Medulla oblongata (tissue), 1 donor: ENCODE results near the gene NR6A1.
A peak's percentile ranks its signal among the peaks of the same experiment; 100 is the strongest.

Experiments used
- DNase-seq: peaks from one replicate; pipeline ENCODE4 v3.0.0-alpha.2; 2015; ENCODE audit errors: extremely low spot score

Gene NR6A1

DNA sequence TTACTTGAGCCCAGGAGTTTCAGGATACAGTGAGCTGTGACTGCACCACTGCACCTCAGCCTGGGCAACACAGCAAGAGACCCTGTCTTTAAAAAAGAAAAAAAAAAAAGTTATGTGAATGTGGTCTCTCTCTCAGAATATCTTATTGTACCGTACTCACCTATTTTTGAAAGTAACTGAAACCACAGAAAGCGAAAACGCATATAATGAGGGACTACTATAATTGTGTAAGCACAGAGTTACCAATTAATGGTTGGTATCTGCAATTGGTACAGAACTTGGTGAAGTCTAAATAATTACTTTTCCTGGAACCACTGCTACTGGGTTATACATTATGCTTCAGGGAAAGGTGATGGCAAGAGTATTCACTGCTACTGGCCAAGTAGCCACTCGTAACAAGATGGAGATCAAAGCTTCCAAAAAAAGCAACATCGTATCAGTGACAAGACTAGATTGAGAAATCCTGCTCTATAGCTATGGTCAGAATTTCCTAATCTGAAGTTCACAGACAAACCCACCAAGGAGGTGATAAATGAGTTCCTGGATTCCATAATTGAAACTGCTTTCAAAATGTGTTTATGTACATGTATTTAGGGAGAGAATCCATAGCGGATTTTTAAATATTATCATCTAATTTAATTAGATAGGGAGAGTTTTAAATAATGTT, 82.7 kb downstream of the NR6A1 start:
- no peak for DNase-seq

- no peak for DNase-seq
Observed at GRCh38 chr9:124686918-124687317, 84.2 kb downstream of the NR6A1 start.

- DNase-seq, result no peak
Observed at GRCh38 chr9:124685217-124685616, 85.9 kb downstream of the NR6A1 start.

DNA sequence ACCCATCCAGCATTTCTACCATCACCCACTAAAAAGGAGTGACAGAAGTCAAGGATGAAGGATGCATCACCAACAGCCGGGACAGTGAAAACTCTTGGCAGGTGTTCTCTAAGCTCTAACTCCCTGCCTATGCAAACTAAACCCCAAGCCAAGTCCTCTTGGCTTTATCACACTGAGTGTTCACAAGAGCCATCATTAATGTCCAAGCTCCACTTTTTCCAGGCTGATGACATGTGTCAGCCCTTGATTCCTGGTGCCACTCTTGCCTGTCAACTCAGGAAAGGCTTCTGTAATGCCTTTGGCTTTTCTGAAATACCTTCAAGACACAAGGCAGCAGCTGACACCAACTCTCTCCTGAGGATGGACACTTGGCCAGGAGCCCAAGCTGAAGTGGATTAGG, 86.9 kb downstream of the NR6A1 start:
- no peak for DNase-seq

DNA sequence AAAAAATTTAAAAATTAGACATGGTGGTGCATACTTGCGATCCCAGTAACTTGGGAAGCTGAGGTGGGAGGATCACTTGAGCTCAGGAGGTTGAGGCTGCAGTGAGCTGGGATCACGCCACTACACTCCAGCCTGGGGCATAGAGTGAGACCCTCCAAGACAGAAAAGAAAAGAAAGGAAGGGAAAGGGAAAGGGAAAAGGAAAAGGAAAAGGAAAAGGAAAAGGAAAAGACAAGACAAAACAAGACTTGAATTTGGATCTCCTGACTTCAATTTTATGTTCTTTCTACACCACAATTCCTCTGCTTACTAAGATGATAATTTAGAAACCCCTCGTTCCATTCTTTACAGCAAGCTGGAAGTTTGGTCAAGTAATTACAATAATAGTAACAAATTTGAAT, 88.1 kb downstream of the NR6A1 start:
- no peak for DNase-seq

DNA sequence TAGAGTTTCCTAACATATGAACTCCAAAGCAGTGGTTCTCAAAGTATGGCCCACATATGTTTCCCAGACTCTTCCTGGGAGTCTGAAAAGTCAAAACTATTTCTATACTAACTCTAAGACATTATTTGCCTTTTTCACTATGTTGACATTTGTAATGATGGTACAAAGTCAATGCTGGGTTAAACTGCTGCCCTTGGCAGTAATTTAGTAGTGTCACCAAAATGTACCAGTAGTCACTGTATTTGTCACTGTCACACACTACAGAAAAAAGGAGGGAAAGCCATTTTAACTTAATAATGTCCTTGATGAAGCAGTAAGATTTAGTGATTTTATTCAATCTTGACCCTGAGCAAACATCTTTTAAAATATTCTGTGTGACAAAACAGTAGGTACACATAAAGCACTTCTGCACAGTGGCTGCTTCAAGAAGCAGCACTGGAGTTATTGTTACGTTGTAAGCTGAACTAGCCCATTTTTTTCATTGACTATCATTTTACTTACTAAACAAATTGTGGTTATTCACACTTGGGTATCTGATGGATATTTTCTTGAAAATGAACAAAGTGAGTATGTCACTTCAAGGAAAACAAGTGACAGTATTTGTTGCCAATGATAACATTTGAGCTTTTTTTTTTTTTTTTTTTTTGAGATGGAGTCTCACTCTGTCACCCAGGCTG, 90.3 kb downstream of the NR6A1 start:
- no peak for DNase-seq

- no peak for DNase-seq
Observed at GRCh38 chr9:124680049-124680448, 91.1 kb downstream of the NR6A1 start.

DNA sequence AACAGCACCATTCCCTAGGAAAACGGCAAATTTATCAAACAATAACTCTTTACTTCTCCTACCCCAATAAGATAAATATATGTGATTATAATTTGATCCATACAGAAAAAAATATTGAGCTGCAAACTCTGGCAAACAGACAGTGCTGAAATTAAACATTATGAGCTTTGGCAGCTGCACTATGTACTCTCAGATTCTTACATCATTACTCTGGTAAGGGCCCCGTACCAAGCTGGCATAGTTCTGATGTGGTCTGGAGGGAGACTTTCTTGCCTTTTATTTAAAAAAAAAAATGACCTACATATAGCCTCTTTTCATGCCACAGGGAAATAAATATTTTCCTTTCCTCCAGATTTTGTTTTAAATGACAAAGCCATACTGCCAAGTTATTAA, 95.0 kb downstream of the NR6A1 start:
- DNase-seq, result peak; percentile 45

GRCh38 chr9:124675261-124676158, 95.6 kb downstream of the NR6A1 start:
- DNase-seq, result no peak

DNA sequence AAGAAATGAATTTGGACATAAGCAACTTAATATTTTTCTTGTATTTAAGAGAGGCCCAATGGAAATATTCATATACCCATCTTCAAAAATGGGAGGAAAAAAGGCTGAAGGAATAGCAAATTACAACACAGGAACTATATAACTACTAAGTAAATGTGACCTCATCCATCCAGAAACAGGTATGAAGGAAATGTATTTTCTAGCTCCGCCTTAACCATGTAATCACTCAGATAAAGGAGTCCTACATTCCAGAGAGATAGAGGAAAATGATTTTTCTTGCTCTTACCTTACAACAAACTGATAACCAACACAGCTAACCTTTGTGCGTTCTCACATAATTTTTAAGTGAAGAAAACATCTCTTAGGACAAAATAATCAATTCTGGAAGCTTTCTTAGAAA, 96.5 kb downstream of the NR6A1 start:
- DNase-seq, result no peak

GRCh38 chr9:124673063-124673462, 98.0 kb downstream of the NR6A1 start:
- no peak for DNase-seq

- DNase-seq, result no peak
Observed at GRCh38 chr9:124671861-124672260, 99.2 kb downstream of the NR6A1 start.

- no peak for DNase-seq
Observed at GRCh38 chr9:124666642-124667041, 104.5 kb downstream of the NR6A1 start.

- DNase-seq, result no peak
Observed at GRCh38 chr9:124665391-124666058, 105.6 kb downstream of the NR6A1 start.

DNA sequence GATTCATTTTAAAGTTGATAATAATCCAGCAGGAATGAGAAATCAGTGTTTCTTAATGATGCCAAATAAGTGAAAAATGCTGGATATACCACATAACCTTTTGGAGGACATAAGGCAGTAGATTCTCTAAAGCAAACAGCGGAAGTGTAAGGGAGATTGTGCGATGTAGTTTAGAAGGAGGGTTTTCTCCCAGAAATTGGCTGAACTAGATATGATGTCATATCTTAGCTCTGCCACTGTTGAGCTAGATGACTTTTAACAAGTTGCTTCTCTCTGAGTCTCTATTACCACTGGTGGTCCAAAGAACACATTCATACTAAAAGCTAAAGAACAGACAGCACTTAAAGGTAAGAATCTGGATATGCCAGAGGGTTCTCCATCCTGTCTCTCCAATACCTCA, 107.0 kb downstream of the NR6A1 start:
- DNase-seq, result no peak

GRCh38 chr9:124663046-124663961, 107.8 kb downstream of the NR6A1 start:
- DNase-seq, result no peak

GRCh38 chr9:124662561-124662960, 108.5 kb downstream of the NR6A1 start:
- DNase-seq, result no peak

GRCh38 chr9:124661271-124661670, 109.8 kb downstream of the NR6A1 start:
- DNase-seq, result no peak

GRCh38 chr9:124660341-124660801, 110.7 kb downstream of the NR6A1 start:
- DNase-seq, result peak; percentile 88

DNA sequence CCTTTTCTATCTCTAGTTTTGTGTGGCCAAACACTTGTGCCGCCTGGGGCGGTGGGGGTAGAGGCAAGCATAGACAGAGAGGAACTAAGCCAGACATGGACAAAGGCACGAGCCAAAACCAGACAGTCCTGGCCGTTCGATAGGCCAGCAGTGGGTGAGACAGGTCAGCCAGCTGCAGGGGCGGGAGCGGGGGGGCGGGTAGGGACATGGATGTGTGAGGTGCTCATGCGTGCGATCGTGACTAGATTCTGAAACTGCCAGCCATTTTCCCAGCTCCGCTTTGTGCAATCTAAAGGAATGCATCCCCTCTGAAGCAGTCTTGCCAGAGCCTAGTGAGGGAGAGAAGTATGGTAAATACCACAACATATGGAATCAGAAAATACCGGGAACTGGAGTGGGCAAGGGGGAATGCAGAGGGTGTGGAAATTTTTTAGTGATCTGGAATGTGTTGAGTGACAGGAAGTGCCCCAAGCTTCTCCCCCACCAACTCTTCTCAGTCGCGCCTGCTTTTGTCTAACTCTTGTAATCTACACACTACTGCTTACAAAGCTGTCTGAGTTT, 111.9 kb downstream of the NR6A1 start:
- peak; percentile 88 for DNase-seq
